Neural cell (in vitro differentiated cells): Measurements from ENCODE around the gene ZNF804A.

Source experiments
- CTCF ChIP-seq: fragments of 450-650 bp; IDR thresholded peaks from 2 replicates; pipeline ENCODE4 v1.5.1; 2014; ENCODE audit warnings: antibody characterized with exemption, mild to moderate bottlenecking, moderate library complexity; ENCODE audit not compliant: poor library complexity, severe bottlenecking
- EP300 ChIP-seq: fragments of 450-650 bp; conservative IDR thresholded peaks from 2 replicates; pipeline ENCODE4 v1.6.1; 2014; ENCODE audit warnings: antibody characterized with exemption, mild to moderate bottlenecking, moderate library complexity; ENCODE audit not compliant: poor library complexity, severe bottlenecking
- MXI1 ChIP-seq: fragments of 450-650 bp; conservative IDR thresholded peaks from 2 replicates; pipeline ENCODE4 v1.6.1; 2014; ENCODE audit warnings: antibody characterized with exemption, mild to moderate bottlenecking; ENCODE audit not compliant: poor library complexity, severe bottlenecking
- TAF1 ChIP-seq: IDR thresholded peaks from 2 replicates; pipeline ENCODE4 v1.6.1; 2012; ENCODE audit warnings: low read depth

DNA sequence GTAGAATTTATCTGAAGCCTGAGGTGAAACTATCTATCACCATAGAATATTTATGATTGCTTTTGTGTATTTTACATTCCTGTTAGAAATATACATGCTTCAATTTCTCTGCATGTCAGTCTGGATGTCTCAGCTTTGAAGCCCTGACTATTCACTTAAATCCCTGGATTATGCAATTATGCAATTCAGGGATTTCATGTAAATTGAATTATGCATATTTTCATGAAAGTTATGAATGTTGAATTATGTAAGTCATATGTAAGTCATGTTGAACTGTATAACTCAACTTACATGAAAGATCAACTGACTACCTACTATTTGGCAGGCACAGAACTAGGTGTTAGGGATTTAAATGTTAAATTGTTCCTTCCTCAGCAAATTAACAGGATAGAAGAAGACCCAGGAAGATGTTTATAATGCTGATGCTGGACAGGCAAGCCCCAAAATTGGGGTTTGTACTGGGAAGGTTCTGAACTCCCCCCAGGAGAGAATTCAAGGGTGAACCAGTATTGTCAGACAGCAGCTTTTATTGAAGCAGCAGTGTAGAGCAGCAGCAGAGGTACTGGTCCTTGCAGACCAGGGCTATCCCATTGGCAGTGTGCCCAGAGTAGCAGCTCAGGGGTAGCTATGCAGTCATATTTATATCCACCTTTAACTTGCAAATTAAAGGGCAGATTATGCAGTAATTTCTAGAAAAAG lies 236.5 kb downstream of the ZNF804A start:
- TF ChIP-seq CTCF: no peak
- no peak for TF ChIP-seq EP300
- TF ChIP-seq TAF1: no peak
- TF ChIP-seq MXI1: no peak
